GM19468 (cell line): ENCODE measurements around the gene DTD2.

Source experiments
- ATAC-seq: cut with Tn5 transposase; IDR thresholded peaks from one replicate; pipeline ENCODE4 v1.9.1; 2021; ENCODE audit warnings: mild to moderate bottlenecking, moderate library complexity, moderate number of reproducible peaks; ENCODE audit not compliant: unreplicated experiment; ENCODE audit errors: extremely low read depth

Gene DTD2

DNA sequence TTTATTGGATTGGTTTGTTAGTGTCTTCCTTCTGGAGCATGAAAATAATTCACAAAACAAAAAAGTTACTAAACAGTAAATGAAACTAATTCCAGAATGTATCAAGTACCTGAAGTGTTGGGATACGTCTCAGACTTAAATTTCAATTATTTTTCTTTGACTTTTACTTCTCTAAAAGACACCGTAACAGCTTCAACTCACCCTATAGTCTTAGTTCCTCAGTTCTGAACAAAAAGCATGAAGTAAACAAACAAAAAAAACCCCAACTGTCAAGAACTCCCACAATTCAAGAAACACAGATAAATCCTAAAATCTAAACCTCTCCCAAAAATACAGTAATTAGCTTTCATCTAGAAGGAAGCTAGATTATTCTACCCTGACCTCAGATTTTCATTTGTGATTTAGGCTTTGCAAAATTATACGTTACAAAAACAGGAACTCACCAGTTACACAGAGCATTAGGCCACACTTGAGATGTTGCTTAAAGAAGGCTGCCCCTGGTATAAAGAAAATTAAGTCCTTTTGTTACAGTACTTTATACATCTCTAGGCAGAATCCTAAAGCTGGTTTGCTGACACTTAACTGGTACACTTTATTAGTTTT is 47.2 kb downstream of the DTD2 start:
- ATAC-seq = no peak

DNA sequence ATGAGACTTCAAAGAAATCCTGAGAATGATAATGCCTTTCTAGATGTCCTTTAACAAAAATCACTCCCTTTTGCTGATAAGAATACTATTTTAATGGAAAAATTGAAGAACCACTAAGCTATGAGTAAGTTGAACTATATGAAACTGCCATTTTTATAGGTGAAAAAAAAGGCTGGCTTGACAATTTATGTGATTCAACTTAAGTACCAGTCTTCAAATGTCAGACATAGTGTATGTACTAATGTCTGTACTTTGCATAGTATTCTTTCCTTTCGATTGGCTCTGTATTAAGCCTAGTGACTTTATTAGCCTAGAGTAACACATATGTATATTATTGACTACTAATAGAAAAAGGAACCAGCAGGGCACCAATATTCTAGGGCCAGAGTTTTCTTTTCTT is 48.9 kb downstream of the DTD2 start:
- ATAC-seq = no peak

DNA sequence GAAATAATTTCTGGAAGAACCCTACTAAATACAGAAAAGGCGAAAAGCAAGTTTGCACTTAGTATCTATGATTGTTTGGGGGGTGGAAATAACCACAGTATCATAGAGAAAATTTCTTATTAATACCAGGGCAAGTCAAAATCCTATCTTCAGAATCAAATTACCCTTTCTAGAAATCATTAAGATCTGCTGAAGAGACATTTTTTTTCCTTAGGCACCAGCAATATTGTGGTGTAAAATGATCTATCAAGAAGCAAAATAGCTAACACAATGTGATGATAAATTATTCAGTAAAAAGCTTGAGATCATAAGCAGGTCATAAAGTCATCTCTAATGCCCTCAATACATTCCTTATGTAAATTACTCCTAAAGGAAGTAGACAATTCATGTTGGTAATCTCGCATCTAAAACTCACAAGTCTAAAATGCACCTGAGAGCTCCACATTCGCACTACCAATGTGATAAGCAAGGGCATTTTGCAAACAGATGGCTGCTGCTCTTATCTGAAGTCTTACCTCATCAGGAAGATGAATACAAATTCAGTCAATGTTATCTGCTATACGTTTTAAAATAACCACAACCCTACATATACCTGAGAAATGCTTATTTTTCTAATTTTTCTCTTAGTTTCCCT is 51.6 kb downstream of the DTD2 start:
- no peak for ATAC-seq

GRCh38 chr14:31405106-31405505 is 52.2 kb downstream of the DTD2 start:
- ATAC-seq = no peak

GRCh38 chr14:31403707-31404106 is 53.6 kb downstream of the DTD2 start:
- ATAC-seq = no peak

- no peak for ATAC-seq
Observed at GRCh38 chr14:31402764-31403439, 54.4 kb downstream of the DTD2 start.

- ATAC-seq = no peak
Observed at GRCh38 chr14:31401369-31401932, 55.9 kb downstream of the DTD2 start.

DNA sequence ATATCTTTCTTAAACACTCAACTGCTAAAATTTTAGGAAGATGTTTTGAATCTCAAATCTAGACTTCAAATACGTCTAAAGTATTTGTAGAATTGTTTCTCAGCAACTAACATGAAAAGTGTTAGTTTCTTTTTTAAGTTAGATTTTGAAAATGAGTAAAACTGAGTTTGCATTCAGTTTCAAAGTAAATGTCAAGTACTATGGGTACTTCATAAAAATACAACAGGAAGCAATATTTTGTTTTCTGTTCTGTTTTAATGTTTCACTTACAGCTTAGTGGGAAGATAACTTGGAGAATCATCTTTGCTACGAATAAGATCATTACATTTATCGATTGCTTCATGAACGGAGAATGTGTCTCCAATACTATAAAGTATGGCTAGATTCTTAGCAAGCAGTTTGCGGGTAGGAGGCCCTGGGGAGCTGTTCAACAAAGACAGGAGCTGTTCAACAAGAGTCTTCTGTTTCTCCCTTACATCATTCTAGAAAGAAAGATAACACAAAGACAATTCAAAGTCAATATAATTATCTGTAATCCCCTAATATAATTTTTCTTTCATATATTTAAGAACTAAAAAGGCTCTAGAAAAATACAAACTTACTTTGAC is 57.2 kb downstream of the DTD2 start:
- ATAC-seq = no peak
